Measurements from ENCODE around the gene STPG3. TPM values are rescaled to one million over a fixed set of nuclear protein-coding genes. Genes with fewer than 3 reads are reported as not detected.

STPG3 gene
- total and polyA plus RNA-seq, 2 of the 13 experiments (the other 11 are each of a cell fraction or from before 2014, with no cell fraction given), result not detected

GRCh38 chr9:137241490-137242268 is 9.4 kb upstream of the STPG3 start (continued):
- TF ChIP-seq ATF4 (CRISPR knock-in tag; IDR thresholded peaks at IDR 0.05) (no peak), TRAFD1 (CRISPR knock-in tag; IDR thresholded peaks at IDR 0.05; ENCODE audit: borderline replicate concordance) (no peak), ZNF282 (IDR thresholded peaks at IDR 0.05; ENCODE audit: partially characterized antibody) (no peak), ZSCAN30 (CRISPR knock-in tag; IDR thresholded peaks at IDR 0.05) (no peak), SALL1 (CRISPR knock-in tag; IDR thresholded peaks at IDR 0.05) (peak; percentile 55), ZFP62 (CRISPR knock-in tag; IDR thresholded peaks at IDR 0.05) (no peak), HHEX (CRISPR knock-in tag; IDR thresholded peaks at IDR 0.05) (no peak), ZEB1 (IDR thresholded peaks at IDR 0.05; ENCODE audit: insufficient replicate concordance, low read depth) (no peak), ZMAT5 (CRISPR knock-in tag; IDR thresholded peaks at IDR 0.05; ENCODE audit: borderline replicate concordance, low read depth) (no peak), HMGXB3 (CRISPR knock-in tag; IDR thresholded peaks at IDR 0.05; ENCODE audit: borderline replicate concordance) (peak; percentile 43; the same call in 1 of the 2 replicates), FOSL2 (CRISPR knock-in tag; IDR thresholded peaks at IDR 0.05) (no peak), TCF7L2 (IDR thresholded peaks at IDR 0.05; ENCODE audit: low read depth, low read length) (no peak), ZNF660 (CRISPR knock-in tag; IDR thresholded peaks at IDR 0.05; ENCODE audit: borderline replicate concordance, low read depth) (no peak), NFE2 (CRISPR knock-in tag; IDR thresholded peaks at IDR 0.05) (no peak), RFXAP (CRISPR knock-in tag; IDR thresholded peaks at IDR 0.05; ENCODE audit: borderline replicate concordance) (no peak), RCOR2 (CRISPR knock-in tag; IDR thresholded peaks at IDR 0.05) (no peak), POLR2AphosphoS2 (IDR thresholded peaks at IDR 0.05; ENCODE audit: low read depth, low read length) (no peak), ZNF264 (CRISPR knock-in tag; IDR thresholded peaks at IDR 0.05) (0 out of 2 replicates have a peak, but pooled peaks have one; percentile 26), CBFB (CRISPR knock-in tag; IDR thresholded peaks at IDR 0.05) (no peak), ATF2 (CRISPR knock-in tag; IDR thresholded peaks at IDR 0.05) (no peak), SIX4 (CRISPR knock-in tag; IDR thresholded peaks at IDR 0.05) (no peak), RNF2 (conservative IDR thresholded peaks at IDR 0.05; ENCODE audit: low read depth) (no peak), ISX (CRISPR knock-in tag; conservative IDR thresholded peaks at IDR 0.05) (no peak)

All from HepG2 (cell line).